Astrocyte of the hippocampus (primary cell): ENCODE data around the gene ERC1.
A peak's percentile ranks its signal among the peaks of the same experiment; 100 is the strongest.

Source experiments
- DNase-seq: peaks from one replicate; pipeline ENCODE4 v3.0.0; 2011; ENCODE audit warnings: low read depth, low spot score

Gene ERC1

GRCh38 chr12:990661-991349 lies at the start of gene ERC1:
ERC1 (plus strand) TSS chr12:991223; CDS start chr12:1027904, 36,681 bp downstream.
- peak; percentile 93 for DNase-seq

DNA sequence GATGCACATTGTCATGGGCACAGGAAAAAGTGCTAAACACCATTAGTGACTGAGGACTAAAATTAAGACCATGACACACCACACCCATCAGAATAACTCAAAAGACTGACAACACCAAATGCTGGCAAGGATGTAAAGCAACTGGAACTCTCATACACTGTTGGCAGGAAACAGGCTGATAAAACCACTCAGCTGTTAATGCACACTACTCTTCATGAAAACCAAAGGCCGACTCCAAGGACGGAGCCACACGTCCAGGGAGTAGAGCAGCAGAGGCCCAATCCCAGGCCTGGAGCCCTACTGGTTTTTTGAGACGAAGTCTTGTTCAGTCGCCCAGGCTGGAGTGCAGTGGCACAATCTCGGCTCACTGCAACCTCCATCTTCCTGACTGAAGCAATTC lies 48.0 kb upstream of the ERC1 start:
- DNase-seq = no peak

- DNase-seq = no peak
These were observed 46.8 kb upstream of the ERC1 start for GRCh38 chr12:944211-944610.

GRCh38 chr12:946212-946611 lies 44.8 kb upstream of the ERC1 start:
- no peak for DNase-seq

- no peak for DNase-seq
These were observed 44.4 kb upstream of the ERC1 start for GRCh38 chr12:946631-947030.

- DNase-seq = no peak
These were observed 42.8 kb upstream of the ERC1 start for GRCh38 chr12:948238-948637.

- DNase-seq = peak; percentile 100
These were observed 41.4 kb upstream of the ERC1 start, which contains the start of gene RAD52 for GRCh38 chr12:949453-950191. RAD52 (minus strand) TSS chr12:949694; CDS start chr12:933058, 16,636 bp downstream.

DNA sequence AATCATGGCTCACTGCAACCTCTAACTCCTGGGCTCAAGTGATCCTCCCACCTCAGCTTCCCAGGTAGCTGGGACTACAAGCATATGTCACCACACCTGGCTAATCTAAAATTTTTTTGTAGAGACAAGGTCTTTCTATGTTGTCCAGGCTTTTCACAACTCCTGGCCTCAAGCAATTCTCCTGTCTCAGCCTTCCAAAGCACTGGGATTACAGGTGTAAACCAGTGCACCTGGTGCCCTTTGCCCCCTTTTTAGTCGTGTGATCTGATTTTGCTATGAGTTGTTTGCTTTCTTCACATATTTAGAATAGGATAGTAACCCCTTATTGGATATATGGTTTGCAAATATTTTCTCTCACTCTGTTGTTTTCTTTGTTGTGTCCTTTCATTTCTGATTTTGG lies 39.8 kb upstream of the ERC1 start:
- no peak for DNase-seq

GRCh38 chr12:953776-954175 lies 37.2 kb upstream of the ERC1 start:
- peak; percentile 9 for DNase-seq

DNA sequence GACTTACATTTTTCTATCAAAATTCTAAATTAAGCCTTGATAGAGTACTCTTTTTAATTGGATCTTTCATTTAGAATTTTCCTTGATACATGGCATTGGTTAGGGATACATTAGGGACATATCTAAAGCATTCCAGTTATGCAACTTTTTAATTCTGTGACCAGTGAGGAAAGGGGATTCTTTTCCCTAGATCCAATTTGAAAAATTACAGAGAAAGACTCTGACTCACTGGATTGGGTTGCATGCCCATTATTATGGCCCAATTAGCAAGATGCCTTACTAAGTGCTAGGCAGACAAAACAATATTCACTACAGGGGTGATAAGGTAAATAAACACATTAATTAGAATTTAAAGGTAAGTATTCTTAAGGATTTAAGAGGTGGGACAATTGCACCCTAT lies 36.3 kb upstream of the ERC1 start:
- DNase-seq = peak; percentile 11

DNA sequence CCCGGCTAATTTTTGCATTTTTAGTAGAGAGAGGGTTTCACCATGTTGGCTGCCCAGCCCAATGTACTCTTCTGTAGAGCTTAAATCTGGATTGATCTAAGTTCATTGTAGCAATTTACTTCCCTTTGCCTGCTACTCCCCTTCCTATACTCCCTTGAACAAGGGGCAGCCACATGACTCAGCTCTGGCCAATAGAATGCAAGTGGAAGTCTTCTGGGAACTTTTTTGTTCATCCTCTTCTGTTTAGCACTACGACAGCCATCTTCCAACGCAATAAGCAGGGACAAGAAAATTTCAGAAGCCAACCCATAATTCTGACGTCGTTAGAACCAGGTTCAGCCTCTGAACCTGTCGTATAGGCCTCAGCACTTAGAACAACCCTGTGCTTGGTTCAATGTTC lies 35.1 kb upstream of the ERC1 start:
- no peak for DNase-seq

DNA sequence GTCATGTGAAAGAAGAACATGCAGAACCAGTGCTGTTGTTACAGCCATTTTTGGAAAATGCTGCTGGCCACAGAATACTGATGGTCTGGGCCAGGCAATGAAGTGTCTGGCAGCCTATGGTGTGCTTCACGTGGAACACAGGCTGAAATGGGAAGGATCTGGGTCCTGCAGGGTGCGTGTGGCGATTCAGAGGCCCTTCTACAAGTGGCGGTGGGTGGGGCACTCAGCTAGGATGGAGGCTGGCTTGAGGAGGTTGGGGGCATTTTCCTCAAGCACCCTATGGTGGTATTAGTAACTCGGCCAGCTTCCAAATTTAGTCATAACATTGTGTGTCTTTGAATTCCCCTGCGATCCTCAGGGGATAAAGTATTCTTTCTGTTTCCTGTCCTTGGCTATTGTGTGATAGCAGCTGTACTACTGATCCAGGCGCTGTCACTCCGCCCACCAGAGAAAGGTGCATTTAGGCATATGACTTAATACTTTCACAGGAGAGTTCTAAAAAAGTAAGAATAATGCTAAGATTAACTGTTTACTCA lies 32.4 kb upstream of the ERC1 start:
- peak; percentile 7 for DNase-seq

DNA sequence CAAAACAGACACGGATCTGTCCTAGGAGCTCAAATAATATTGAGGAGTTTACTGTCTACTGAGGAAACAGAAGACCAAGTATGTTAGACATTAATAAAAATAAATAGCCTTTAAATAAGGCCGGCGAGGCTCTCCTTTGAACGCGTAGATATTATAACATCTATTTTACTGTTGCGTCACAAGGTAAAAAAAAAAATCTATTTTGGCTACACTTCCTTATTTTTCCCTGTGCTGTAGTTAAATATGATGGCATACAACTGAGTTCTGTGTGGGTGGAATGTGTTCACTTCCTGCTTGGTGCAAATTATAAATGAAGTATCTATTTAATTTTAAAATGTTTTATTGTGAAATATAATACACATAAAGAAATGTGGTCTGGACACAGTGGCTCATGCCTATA lies 24.3 kb upstream of the ERC1 start:
- no peak for DNase-seq

DNA sequence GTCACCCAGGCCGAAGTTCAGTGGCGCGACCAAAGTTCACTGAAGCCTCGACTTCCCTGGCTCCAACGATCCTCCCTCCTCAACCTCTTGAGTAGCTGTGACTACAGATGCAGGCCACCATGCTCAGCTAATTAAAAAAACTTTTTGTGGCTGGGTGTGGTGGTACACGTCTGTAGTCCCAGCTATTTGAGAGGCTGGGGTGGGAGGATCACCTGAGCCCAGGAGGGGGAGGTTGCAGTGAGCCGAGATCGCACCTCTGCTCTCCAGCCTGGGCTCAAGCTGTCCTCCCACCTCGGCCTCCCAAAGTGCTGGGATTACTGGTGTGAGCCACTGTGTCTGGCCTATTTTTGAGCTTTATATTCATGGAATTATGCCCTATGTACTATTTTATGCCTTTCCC lies 23.4 kb upstream of the ERC1 start:
- no peak for DNase-seq

DNA sequence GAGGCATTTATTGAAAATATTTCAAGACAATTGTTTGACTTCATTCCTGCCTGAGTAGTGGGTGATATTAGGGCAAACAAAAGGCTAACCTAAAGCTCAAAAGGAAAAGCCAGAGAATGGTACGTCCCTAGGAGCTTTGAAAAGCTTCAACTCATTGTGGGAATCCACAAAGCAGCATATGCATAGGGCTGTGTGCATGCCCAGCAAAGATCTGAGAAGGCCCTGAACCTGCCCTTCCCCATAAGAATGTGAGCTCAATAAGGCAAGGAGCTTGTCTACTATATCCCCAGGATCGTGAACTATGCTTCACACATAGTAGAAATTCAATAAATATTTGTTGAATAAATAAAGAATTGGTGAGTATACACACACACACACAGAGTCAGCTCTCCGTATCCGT lies 22.5 kb upstream of the ERC1 start:
- DNase-seq = no peak

- DNase-seq = no peak
These were observed 21.2 kb upstream of the ERC1 start for GRCh38 chr12:969821-970220.

GRCh38 chr12:971991-972390 lies 19.0 kb upstream of the ERC1 start:
- DNase-seq = no peak

DNA sequence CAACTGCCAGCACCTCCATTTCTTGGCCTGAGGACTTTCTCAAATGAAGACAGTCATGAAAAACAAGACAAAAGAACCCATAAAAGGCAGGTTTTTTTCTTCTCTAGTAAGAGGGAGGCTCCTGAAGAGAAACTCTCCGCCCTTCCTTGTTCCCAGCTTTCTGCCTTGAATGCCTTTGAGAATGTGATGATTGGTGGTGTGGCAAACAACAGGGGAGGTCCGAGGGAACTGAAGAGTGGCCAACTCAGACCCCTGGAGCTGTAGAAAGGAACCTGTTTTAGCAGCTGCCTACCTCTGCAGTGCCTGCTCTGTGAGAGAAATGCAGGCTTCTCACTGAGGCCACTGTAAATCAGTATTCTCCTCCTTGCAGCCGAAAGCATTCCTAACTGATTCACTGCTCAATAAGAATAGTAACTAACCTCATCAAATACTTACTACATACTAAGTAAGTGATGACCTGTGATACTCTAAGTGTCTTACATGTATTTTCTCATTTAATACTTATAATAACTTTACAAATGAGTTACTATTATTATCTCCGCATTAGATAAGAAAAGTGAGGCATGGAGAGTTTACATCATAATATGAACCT lies 16.7 kb upstream of the ERC1 start:
- DNase-seq = no peak

GRCh38 chr12:976644-977043 lies 14.4 kb upstream of the ERC1 start:
- no peak for DNase-seq

- no peak for DNase-seq
These were observed 13.9 kb upstream of the ERC1 start for GRCh38 chr12:977156-977555.

DNA sequence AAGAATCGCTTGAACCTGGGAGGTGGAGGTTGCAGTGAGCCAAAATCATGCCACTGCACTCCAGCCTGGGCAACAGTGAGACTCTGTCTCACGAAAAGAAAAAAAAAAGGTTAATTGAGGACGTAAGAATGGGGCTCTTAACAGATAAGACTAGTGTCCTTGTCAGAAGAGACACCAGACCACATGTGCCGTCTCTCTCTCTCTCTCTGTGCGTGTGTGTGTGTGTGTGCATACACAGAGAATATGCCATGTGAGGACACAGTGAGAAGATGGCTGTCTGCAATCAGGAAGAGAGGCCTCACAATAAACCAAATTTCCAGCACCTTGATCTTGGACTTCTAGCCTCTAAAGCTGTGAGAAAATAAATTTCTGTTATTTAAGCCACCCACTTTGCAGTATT lies 11.7 kb upstream of the ERC1 start:
- no peak for DNase-seq

GRCh38 chr12:981176-981828 lies 9.7 kb upstream of the ERC1 start:
- peak; percentile 81 for DNase-seq
